ENCODE measurements around the gene WHAMM.
"Not testable (repeated sequence)": the region's sequence is repeated elsewhere in the genome, so short reads cannot be mapped to it uniquely, and the experiment has no call there.

WHAMM gene

DNA sequence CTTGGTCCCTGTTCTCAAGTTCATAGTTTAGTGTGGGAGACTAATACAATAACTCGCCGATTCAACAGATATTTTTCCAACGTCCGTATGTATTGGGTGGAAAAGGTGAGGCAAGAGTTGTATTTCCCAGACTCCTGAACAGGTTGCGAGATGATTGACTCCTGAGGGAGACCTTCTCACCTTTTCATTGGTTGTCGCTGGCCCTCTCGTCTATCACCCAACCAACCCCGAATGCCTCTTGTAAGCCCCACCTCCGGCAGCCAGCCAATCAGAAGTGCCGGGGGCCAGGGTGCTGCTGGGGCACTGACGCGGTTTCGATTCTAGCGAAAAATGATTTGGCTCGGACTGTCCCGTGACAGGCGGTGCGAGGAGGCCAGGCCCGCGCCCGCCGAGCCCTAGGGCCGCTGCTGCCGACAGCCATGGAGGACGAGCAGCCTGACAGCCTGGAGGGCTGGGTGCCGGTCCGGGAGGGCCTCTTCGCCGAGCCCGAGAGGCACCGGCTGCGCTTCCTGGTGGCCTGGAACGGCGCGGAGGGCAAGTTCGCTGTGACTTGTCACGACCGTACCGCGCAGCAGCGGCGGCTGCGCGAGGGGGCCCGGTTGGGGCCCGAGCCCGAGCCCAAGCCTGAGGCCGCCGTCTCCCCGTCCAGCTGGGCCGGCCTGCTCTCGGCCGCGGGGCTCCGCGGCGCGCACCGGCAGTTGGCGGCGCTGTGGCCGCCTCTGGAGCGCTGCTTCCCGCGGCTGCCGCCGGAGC, at the start of gene WHAMM:
WHAMM (plus strand) TSS at position 321 of the 753 bp plus-strand sequence; CDS start at position 420, 99 bp downstream.
- DNase-seq (ENCODE audit: low read depth) = peak; percentile 99
- H3K4me3 ChIP-seq (replicated peaks; ENCODE audit: low read depth, low read length) = peak within 1 kb of the TSS; percentile 83
- TF ChIP-seq, protein P1, sequence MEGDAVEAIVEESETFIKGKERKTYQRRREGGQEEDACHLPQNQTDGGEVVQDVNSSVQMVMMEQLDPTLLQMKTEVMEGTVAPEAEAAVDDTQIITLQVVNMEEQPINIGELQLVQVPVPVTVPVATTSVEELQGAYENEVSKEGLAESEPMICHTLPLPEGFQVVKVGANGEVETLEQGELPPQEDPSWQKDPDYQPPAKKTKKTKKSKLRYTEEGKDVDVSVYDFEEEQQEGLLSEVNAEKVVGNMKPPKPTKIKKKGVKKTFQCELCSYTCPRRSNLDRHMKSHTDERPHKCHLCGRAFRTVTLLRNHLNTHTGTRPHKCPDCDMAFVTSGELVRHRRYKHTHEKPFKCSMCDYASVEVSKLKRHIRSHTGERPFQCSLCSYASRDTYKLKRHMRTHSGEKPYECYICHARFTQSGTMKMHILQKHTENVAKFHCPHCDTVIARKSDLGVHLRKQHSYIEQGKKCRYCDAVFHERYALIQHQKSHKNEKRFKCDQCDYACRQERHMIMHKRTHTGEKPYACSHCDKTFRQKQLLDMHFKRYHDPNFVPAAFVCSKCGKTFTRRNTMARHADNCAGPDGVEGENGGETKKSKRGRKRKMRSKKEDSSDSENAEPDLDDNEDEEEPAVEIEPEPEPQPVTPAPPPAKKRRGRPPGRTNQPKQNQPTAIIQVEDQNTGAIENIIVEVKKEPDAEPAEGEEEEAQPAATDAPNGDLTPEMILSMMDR (IDR thresholded peaks at IDR 0.05; ENCODE audit: low read length, missing control alignments) = no peak

- TF ChIP-seq, protein P1 (IDR thresholded peaks at IDR 0.05; ENCODE audit: low read length, missing control alignments) = no peak
- DNase-seq (ENCODE audit: low read depth) = no peak
- no peak overlapping the region for H3K4me3 ChIP-seq (replicated peaks; ENCODE audit: low read depth, low read length)
Observed at GRCh38 chr15:82763361-82764116, 45.9 kb upstream of the WHAMM start.

DNA sequence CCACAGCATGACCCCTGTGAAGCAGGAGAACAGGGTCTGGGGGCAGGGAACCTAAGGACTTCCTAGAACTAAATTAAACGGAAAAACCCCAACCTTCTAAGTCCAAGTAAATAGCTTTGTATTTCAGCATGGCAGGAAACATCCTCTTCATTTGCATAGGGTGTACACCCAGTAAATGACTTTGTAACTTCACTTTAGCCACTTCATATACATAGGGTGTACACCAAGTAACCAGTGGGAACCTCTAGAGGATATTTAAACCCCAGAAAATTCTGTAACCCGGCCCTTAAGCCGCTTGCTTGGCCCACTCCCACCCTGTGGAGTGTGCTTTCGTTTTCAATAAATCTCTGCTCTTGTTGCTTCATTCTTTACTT, 45.3 kb upstream of the WHAMM start:
- DNase-seq (ENCODE audit: low read depth) = no peak
- no peak overlapping the region for H3K4me3 ChIP-seq (replicated peaks; ENCODE audit: low read depth, low read length)
- TF ChIP-seq, protein P1 (IDR thresholded peaks at IDR 0.05; ENCODE audit: low read length, missing control alignments) = no peak

DNA sequence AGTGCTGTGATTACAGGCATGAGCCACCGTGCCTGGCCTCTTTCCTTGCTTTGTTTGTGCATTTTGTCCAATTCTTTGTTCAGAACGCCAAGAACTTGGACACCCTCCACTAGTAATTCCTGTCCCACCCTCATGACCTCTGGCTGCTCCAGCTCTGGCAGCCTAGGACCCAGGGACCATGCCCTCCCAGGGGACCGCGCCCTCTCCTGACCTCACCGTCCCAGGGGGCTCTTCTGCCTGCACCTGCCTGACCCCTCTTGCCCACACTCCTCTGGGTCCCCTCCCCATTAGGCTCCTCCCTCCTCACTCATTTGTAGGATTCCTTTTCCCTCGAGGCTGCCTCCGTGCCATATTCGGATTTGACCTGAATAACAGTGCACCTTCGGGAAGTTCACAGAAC, 44.7 kb upstream of the WHAMM start:
- TF ChIP-seq, protein P1 (IDR thresholded peaks at IDR 0.05; ENCODE audit: low read length, missing control alignments) = no peak
- H3K4me3 ChIP-seq (replicated peaks; ENCODE audit: low read depth, low read length) = no peak overlapping the region
- DNase-seq (ENCODE audit: low read depth) = no peak

GRCh38 chr15:82766201-82766600, 43.2 kb upstream of the WHAMM start:
- H3K4me3 ChIP-seq (replicated peaks; ENCODE audit: low read depth, low read length); DNase-seq (ENCODE audit: low read depth): not testable (repeated sequence)

DNA sequence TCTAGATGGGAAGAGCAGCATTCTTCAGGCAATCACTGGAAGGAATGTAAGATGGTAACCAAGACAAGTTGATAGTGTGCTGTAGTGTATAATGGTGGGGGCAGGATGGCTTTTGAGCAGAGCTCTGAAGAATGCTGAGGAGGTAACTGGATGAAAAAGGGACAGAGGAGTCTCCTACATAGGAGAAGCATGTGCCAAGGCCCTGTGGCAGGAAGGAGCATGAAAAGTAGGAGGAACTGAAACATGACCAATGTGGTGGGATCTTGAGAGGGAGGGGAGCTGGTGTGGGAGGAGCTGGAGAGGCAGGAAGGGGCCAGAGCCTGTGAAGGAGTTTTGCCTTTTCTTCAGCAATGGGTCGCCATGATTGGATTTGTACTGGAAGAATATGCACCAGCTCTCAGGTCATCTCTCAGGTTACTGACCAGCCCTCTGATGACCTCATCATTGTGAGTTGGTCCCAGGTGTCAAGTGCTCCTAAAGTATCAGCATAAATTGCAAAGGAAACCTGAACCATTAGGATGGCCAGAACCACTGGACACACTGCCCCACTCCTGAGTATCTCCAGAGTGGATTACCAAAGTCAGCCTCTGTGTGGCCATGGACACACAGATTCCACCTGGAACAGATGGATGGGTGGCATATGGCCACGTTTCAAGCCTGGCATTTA, 42.1 kb upstream of the WHAMM start:
- TF ChIP-seq, protein P1 (IDR thresholded peaks at IDR 0.05; ENCODE audit: low read length, missing control alignments) = no peak
- DNase-seq (ENCODE audit: low read depth) = no peak
- H3K4me3 ChIP-seq (replicated peaks; ENCODE audit: low read depth, low read length) = no peak overlapping the region

DNA sequence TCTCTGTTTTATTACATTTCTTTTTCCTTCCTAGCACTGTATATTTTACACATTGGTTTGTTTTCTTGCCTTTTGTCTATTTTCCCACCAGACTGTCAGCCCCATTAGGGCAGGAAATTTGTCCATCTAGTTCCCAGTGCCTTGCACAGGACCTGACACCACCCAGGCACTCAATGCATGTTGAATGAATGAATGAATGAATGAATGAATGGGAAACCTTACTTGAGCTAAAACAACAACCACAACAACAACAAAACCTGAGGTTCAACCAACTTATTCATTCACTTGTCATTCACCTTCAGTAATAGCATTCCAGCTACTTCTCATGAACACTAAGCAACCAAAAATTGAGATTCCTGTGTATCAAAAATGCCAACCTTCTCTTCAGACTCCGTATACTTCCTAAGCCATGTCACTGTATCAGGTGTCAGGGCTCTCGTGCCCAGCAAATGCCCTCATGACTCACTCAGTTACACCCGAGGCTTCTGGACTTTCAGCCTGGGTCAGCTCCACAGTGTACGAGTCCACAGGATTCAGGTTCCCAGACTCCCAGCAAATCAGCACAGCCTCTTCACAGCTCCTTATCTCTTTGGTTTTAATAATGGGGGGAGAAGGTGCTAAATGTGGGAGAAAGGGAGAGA, 40.9 kb upstream of the WHAMM start:
- TF ChIP-seq, protein P1 (IDR thresholded peaks at IDR 0.05; ENCODE audit: low read length, missing control alignments) = no peak
- no peak overlapping the region for H3K4me3 ChIP-seq (replicated peaks; ENCODE audit: low read depth, low read length)
- no peak for DNase-seq (ENCODE audit: low read depth)
